Measurements from ENCODE around the gene DCLRE1B.

DNA sequence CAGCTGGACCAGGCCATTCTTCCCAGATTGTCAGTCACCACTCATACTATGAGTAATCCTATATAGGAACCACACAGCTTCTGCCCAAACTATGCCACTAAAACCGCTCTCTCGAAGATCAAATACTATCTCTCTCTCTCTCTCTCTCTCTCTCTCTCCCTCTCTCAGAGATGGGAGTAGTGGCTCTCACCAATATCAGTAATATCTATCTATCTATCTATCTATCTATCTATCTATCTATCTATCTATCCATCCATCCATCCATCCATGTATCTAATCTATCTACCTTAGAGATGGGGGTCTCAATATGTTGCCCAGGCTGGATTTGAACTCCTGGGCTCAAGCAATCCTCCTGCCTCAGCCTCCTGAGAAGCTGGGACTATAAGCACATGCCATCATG lies 19.3 kb downstream of the DCLRE1B start:
- TF ChIP-seq, protein P1, sequence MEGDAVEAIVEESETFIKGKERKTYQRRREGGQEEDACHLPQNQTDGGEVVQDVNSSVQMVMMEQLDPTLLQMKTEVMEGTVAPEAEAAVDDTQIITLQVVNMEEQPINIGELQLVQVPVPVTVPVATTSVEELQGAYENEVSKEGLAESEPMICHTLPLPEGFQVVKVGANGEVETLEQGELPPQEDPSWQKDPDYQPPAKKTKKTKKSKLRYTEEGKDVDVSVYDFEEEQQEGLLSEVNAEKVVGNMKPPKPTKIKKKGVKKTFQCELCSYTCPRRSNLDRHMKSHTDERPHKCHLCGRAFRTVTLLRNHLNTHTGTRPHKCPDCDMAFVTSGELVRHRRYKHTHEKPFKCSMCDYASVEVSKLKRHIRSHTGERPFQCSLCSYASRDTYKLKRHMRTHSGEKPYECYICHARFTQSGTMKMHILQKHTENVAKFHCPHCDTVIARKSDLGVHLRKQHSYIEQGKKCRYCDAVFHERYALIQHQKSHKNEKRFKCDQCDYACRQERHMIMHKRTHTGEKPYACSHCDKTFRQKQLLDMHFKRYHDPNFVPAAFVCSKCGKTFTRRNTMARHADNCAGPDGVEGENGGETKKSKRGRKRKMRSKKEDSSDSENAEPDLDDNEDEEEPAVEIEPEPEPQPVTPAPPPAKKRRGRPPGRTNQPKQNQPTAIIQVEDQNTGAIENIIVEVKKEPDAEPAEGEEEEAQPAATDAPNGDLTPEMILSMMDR (IDR thresholded peaks at IDR 0.05 in 8 of 11, conservative IDR thresholded peaks at IDR 0.05 in 3 of 11): no peak
- no peak for TF ChIP-seq POLR2AphosphoS5 (IDR thresholded peaks at IDR 0.05)

All from spleen (tissue), 7 donors.